Caco-2 (cell line): ENCODE data around the gene KCTD1. TPM values are rescaled to one million over a fixed set of nuclear protein-coding genes. Genes with fewer than 3 reads are reported as not detected.

ENCODE experiments used
- BruUV-seq: library from RNA; stranded (reverse); fragments of 400-500 nt; replicated peaks from 2 replicates; lab custom pipeline; 2021; lab: Mats Ljungman, UMichigan
- CTCF ChIA-PET: fragments of 300-600 bp; sonication (Branson Sonifier 250); formaldehyde crosslinking; loops from one replicate; lab custom pipeline; 2022; ENCODE audit warnings: antibody characterized with exemption; lab: Charles Lee
- POLR2A ChIA-PET: fragments of 300-600 bp; sonication (Branson Sonifier 250); formaldehyde crosslinking; loops from one replicate; lab custom pipeline; 2022; ENCODE audit warnings: antibody characterized with exemption; lab: Charles Lee
- DNase-seq, 2 experiments: peaks; one replicate each; pipeline versions ENCODE4 v3.0.0 to v3.0.0-alpha.2; 2020 to 2022
- H3K27me3 ChIP-seq: replicated peaks from 2 replicates; pipeline ENCODE4 v1.6.0; 2011; ENCODE audit warnings: low read length; ENCODE audit not compliant: control insufficient read depth, insufficient read depth
- H3K36me3 ChIP-seq: 2 replicates; pipeline ENCODE4 v1.5.1; 2011; ENCODE audit warnings: low read length; ENCODE audit not compliant: control insufficient read depth, insufficient read depth
- H3K4me1 ChIP-seq: fragments of 250-450 bp; sonication (Bioruptor Pico); 2 replicates; pipeline ENCODE4 v1.5.1; 2020; ENCODE audit warnings: mild to moderate bottlenecking
- H3K4me3 ChIP-seq: 2 replicates; pipeline ENCODE4 v1.5.1; 2011; ENCODE audit warnings: low read depth, mild to moderate bottlenecking, control low read depth, low read length
- H3K9me3 ChIP-seq: fragments of 250-450 bp; sonication (Bioruptor Pico); 2 replicates; pipeline ENCODE4 v1.5.1; 2020; ENCODE audit warnings: mild to moderate bottlenecking, moderate library complexity
- H3K27ac Mint-ChIP-seq: one replicate; pipeline ENCODE4 v1.8.0; 2022; ENCODE audit warnings: mixed read lengths; ENCODE audit not compliant: unreplicated experiment
- H3K27me3 Mint-ChIP-seq: one replicate; pipeline ENCODE4 v1.8.0; 2022; ENCODE audit warnings: mixed read lengths; ENCODE audit not compliant: insufficient read depth, unreplicated experiment
- H3K36me3 Mint-ChIP-seq: one replicate; pipeline ENCODE4 v1.8.0; 2022; ENCODE audit warnings: mild to moderate bottlenecking, mixed read lengths; ENCODE audit not compliant: insufficient read depth, unreplicated experiment
- H3K4me1 Mint-ChIP-seq: one replicate; pipeline ENCODE4 v1.8.0; 2022; ENCODE audit warnings: low read depth, mixed read lengths; ENCODE audit not compliant: unreplicated experiment
- H3K4me3 Mint-ChIP-seq: one replicate; pipeline ENCODE4 v1.8.0; 2022; ENCODE audit warnings: mild to moderate bottlenecking, moderate library complexity, mixed read lengths; ENCODE audit not compliant: unreplicated experiment
- H3K9me3 Mint-ChIP-seq: one replicate; pipeline ENCODE4 v1.8.0; 2022; ENCODE audit warnings: mixed read lengths; ENCODE audit not compliant: unreplicated experiment
- intact Hi-C: fragments of 100-400 bp; cut with micrococcal nuclease; formaldehyde crosslinking; loops from one replicate; pipeline ENCODE4 v1.10.0; 2022; ENCODE audit not compliant: unreplicated experiment
- total RNA-seq: library from RNA; stranded (reverse); gene quantifications from 2 replicates; pipeline ENCODE4 v1.2.3, GENCODE V29; 2022
- TF ChIP-seq, protein P1 (sequence below), 2 experiments: fragments of 200-600 bp in 1 of 2; IDR thresholded peaks; 1 replicate in 1 of 2; 2 replicates in 1 of 2; pipeline versions ENCODE4 v1.5.1 to v1.8.0; 2011 to 2022; ENCODE audit warnings: antibody characterized with exemption in 1 of 2, control low read depth in 1 of 2, inconsistent platforms in 1 of 2, low read depth in 1 of 2, low read length in 1 of 2, mild to moderate bottlenecking in 1 of 2, moderate library complexity in 1 of 2; ENCODE audit not compliant: insufficient read depth in 1 of 2, severe bottlenecking in 1 of 2, unreplicated experiment in 1 of 2

Gene KCTD1
- total RNA-seq, 1 experiment from 2014 or later, result 5.7 TPM

DNA sequence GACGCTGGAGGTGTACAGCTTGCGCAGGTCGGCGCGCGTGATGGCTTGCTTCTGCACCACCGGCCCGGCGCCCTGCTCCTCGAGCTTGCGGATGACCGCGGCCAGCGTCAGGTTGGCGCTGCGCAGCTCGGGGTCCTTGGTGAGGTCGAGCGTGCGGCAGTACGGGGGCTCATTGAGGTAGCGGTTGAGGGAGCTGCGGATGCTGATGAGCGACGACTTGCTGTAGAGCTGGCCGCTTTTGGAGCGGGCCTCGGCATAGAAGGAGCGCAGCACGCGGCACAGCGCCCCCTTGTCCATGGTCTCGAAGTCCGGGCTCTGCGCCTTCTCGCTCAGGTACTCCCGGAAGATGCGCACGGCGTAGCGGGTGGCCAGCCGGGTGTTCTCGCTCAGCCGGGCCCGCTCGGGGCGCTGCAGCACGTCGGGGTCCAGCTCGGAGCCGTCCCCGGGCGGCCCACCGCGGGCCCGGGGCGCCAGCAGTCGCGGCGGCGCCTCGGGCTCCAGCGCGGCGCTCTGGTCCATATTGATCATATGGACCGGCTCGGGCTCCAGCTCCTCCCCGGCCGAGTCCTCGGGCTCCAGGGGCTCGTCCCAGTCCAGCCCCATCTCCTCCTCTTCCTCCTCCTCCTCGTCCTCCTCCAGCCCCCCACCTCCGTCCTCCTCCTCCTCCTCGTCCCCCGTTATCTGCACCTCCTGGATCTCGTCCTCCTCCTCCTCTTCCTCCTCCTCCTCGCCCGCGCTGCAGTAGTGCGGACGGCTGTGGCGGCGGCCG lies 523 bp downstream of the KCTD1 start:
- H3K4me1 Mint-ChIP-seq, result peaks cover 13% of the 10 kb centered on the region
- H3K27ac Mint-ChIP-seq, result peak overlapping the region; percentile 50
- TF ChIP-seq, protein P1, sequence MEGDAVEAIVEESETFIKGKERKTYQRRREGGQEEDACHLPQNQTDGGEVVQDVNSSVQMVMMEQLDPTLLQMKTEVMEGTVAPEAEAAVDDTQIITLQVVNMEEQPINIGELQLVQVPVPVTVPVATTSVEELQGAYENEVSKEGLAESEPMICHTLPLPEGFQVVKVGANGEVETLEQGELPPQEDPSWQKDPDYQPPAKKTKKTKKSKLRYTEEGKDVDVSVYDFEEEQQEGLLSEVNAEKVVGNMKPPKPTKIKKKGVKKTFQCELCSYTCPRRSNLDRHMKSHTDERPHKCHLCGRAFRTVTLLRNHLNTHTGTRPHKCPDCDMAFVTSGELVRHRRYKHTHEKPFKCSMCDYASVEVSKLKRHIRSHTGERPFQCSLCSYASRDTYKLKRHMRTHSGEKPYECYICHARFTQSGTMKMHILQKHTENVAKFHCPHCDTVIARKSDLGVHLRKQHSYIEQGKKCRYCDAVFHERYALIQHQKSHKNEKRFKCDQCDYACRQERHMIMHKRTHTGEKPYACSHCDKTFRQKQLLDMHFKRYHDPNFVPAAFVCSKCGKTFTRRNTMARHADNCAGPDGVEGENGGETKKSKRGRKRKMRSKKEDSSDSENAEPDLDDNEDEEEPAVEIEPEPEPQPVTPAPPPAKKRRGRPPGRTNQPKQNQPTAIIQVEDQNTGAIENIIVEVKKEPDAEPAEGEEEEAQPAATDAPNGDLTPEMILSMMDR (IDR thresholded peaks at IDR 0.05; ENCODE audit: insufficient read depth in 1 of 2, low read depth in 1 of 2, low read length in 1 of 2, severe bottlenecking in 1 of 2, unreplicated experiment in 1 of 2), result no peak
- Histone ChIP-seq H3K4me3 (peak overlapping the region; percentile 45), H3K27me3 (no peaks in the 10 kb centered on the region; the same call in 1 of the 2 replicates), H3K36me3 (no peaks in the 10 kb centered on the region), H3K9me3 (no peaks in the 10 kb centered on the region), H3K4me1 (peaks cover 4% of the 10 kb centered on the region; the same call in 1 of the 2 replicates)
- H3K27me3 Mint-ChIP-seq, result peaks cover 7% of the 10 kb centered on the region
- H3K4me3 Mint-ChIP-seq, result peak overlapping the region; percentile 75
- H3K9me3 Mint-ChIP-seq, result no peaks in the 10 kb centered on the region
- no peak for DNase-seq
- intact Hi-C loops, result loop anchor here (1.0 to 10.0 kb wide), 2 partner anchors 70 to 107 kb away; no protein-coding TSS in a partner anchor
- no peaks in the 10 kb centered on the region for H3K36me3 Mint-ChIP-seq
- POLR2A ChIA-PET, result no interaction called here
- no TSS peak for BruUV-seq
- CTCF ChIA-PET, result interaction anchor here (0.5 to 0.6 kb wide), 2 partner anchors 34 to 1496 kb away, joined by 3 to 11 read pairs; no protein-coding TSS in a partner anchor

DNA sequence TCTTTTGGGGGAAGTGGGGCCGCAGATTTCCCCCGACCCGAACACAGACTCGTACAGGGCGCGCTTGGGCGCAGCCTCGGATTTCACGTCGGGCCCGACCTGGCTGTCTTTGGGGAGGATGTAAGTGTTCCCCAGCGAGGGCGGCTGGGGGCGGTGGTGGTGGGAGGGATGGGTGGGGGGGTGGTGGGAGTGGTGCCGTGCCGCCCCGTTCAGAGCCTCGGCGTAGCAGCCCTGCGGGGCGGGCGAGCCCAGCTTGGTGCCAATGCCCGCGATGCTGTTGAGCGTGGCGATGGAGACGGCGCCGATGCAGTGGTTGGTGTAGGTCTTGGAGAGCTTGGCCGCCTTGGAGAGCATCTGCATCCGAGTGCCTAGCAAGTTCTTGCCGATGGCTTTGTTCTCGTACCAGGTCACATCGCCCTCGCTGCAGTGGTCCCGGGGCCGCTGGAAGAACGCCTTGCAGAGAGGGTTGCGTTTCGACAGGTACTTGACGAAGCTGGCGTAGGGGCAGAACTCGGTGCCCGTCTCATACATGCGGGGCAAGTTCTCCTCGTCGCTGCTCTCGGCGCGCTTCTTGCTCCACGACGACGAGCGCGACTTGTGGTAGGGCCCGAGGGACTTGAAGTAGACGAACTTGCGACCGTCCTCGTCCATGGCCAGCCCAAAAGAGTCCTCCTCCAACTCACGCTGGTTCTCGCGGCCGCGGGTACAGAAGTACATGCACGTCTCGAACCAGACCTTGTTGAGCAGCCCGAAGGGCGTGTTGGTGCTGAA lies 1.3 kb downstream of the KCTD1 start:
- peak overlapping the region; percentile 75 for H3K4me3 Mint-ChIP-seq
- H3K27me3 ChIP-seq, result no peaks in the 10 kb centered on the region; the same call in 1 of the 2 replicates
- TF ChIP-seq, protein P1 (IDR thresholded peaks at IDR 0.05; ENCODE audit: insufficient read depth in 1 of 2, low read depth in 1 of 2, low read length in 1 of 2, severe bottlenecking in 1 of 2, unreplicated experiment in 1 of 2), result no peak
- peaks cover 3% of the 10 kb centered on the region for H3K27me3 Mint-ChIP-seq
- intact Hi-C loops, result loop anchor here (10.0 kb wide), 1 partner anchor 108 kb away; no protein-coding TSS in a partner anchor
- H3K9me3 ChIP-seq, result no peaks in the 10 kb centered on the region
- H3K36me3 ChIP-seq, result no peaks in the 10 kb centered on the region
- H3K4me3 ChIP-seq, result no peak overlapping the region
- POLR2A ChIA-PET, result no interaction called here
- no peak for DNase-seq
- CTCF ChIA-PET, result no interaction called here
- peaks cover 4% of the 10 kb centered on the region; the same call in 1 of the 2 replicates for H3K4me1 ChIP-seq
- peaks cover 13% of the 10 kb centered on the region for H3K4me1 Mint-ChIP-seq
- H3K27ac Mint-ChIP-seq, result no peak overlapping the region
- H3K9me3 Mint-ChIP-seq, result no peaks in the 10 kb centered on the region
- H3K36me3 Mint-ChIP-seq, result no peaks in the 10 kb centered on the region
- BruUV-seq, result no TSS peak
